CD14-positive monocyte (primary cell): ENCODE results near the gene CCDC142. TPM values are rescaled to one million over a fixed set of nuclear protein-coding genes. Genes with fewer than 3 reads are reported as not detected.

Experiments
- DNase-seq, 3 donors: peaks; one replicate each; pipeline ENCODE4 v3.0.0-alpha.2; 2011 to 2022
- H2AFZ ChIP-seq: 2 replicates; pipeline ENCODE4 v1.6.0; 2012; ENCODE audit warnings: mild to moderate bottlenecking, low read depth, low read length, inconsistent platforms; ENCODE audit not compliant: insufficient read depth, poor library complexity, severe bottlenecking
- H3K27ac ChIP-seq, 2 donors: 1 replicate in 1 of 2; 2 replicates in 1 of 2; pipeline ENCODE4 v1.5.1; 2012 to 2013; ENCODE audit warnings: low read length in 2 of 2, control low read depth in 1 of 2, inconsistent platforms in 1 of 2, low read depth in 1 of 2, mild to moderate bottlenecking in 1 of 2
- H3K27me3 ChIP-seq, 2 donors: one replicate each; pipeline versions ENCODE4 v1.6.0 to v1.6.1; 2011 to 2013; ENCODE audit warnings: low read length in 2 of 2; ENCODE audit not compliant: control insufficient read depth in 2 of 2, insufficient read depth in 2 of 2
- H3K36me3 ChIP-seq, 2 donors: replicated peaks in 1 of 2; 1 replicate in 1 of 2; 2 replicates in 1 of 2; pipeline versions ENCODE4 v1.5.1 to v1.6.1; 2012 to 2013; ENCODE audit warnings: low read length in 2 of 2, control low read depth in 1 of 2, inconsistent platforms in 1 of 2, mild to moderate bottlenecking in 1 of 2; ENCODE audit not compliant: insufficient read depth in 2 of 2, control insufficient read depth in 1 of 2
- H3K4me1 ChIP-seq, 2 donors: 1 replicate in 1 of 2; 2 replicates in 1 of 2; pipeline versions ENCODE4 v1.5.1 to v1.6.1; 2012 to 2013; ENCODE audit warnings: low read length in 2 of 2, control low read depth in 1 of 2, inconsistent platforms in 1 of 2, mild to moderate bottlenecking in 1 of 2, moderate library complexity in 1 of 2; ENCODE audit not compliant: insufficient read depth in 2 of 2, control insufficient read depth in 1 of 2
- H3K4me2 ChIP-seq: replicated peaks from 2 replicates; pipeline ENCODE3; 2012; ENCODE audit warnings: low read length, moderate library complexity, mild to moderate bottlenecking; ENCODE audit not compliant: poor library complexity, severe bottlenecking; ENCODE audit errors: extremely low read depth
- H3K4me3 ChIP-seq, 3 experiments: fragments of 200-600 bp in 1 of 3; sonication (generic) in 1 of 3; replicated peaks in 1 of 3; 1 replicate in 2 of 3; 2 replicates in 1 of 3; pipeline ENCODE4 v1.5.1; 2011 to 2013; ENCODE audit warnings: low read length in 3 of 3, mild to moderate bottlenecking in 3 of 3, control low read depth in 2 of 3, low read depth in 2 of 3, inconsistent platforms in 1 of 3, moderate library complexity in 1 of 3
- H3K79me2 ChIP-seq: 2 replicates; pipeline ENCODE4 v1.6.0; 2012; ENCODE audit warnings: mild to moderate bottlenecking, control low read depth, inconsistent platforms, low read length, moderate library complexity; ENCODE audit not compliant: insufficient read depth
- H3K9ac ChIP-seq: 2 replicates; pipeline ENCODE4 v1.6.0; 2017; ENCODE audit warnings: low read length, mild to moderate bottlenecking; ENCODE audit not compliant: insufficient read depth, poor library complexity, severe bottlenecking
- H3K9me3 ChIP-seq, 2 donors: replicated peaks in 1 of 2; 1 replicate in 1 of 2; 2 replicates in 1 of 2; pipeline versions ENCODE4 v1.5.1 to v1.6.1; 2012 to 2013; ENCODE audit warnings: low read length in 2 of 2, control low read depth in 1 of 2; ENCODE audit not compliant: control insufficient read depth in 1 of 2, insufficient read depth in 1 of 2
- H4K20me1 ChIP-seq: 2 replicates; pipeline ENCODE4 v1.6.0; 2012; ENCODE audit warnings: mild to moderate bottlenecking, low read length, control low read depth, moderate library complexity; ENCODE audit not compliant: insufficient read depth
- H3K27ac Mint-ChIP-seq, 7 donors: one replicate each; pipeline ENCODE4 v1.8.0; 2020; ENCODE audit warnings: mild to moderate bottlenecking in 7 of 7, mixed read lengths in 7 of 7, moderate library complexity in 6 of 7, inconsistent platforms in 2 of 7
- H3K27me3 Mint-ChIP-seq, 3 donors: one replicate each; pipeline ENCODE4 v1.8.0; 2021 to 2022; ENCODE audit warnings: low read depth in 3 of 3, mild to moderate bottlenecking in 3 of 3, mixed read lengths in 3 of 3, moderate library complexity in 3 of 3, inconsistent platforms in 1 of 3
- H3K36me3 Mint-ChIP-seq, 2 donors: one replicate each; pipeline ENCODE4 v1.8.0; 2020; ENCODE audit warnings: mixed read lengths in 2 of 2, inconsistent platforms in 1 of 2, mild to moderate bottlenecking in 1 of 2
- H3K4me1 Mint-ChIP-seq: one replicate; pipeline ENCODE4 v1.8.0; 2020; ENCODE audit warnings: mild to moderate bottlenecking, mixed read lengths
- H3K4me3 Mint-ChIP-seq, 2 donors: one replicate each; pipeline ENCODE4 v1.8.0; 2020; ENCODE audit warnings: mild to moderate bottlenecking in 2 of 2, mixed read lengths in 2 of 2, moderate library complexity in 1 of 2
- H3K9me3 Mint-ChIP-seq, 7 donors: one replicate each; pipeline ENCODE4 v1.8.0; 2020 to 2022; ENCODE audit warnings: mixed read lengths in 7 of 7, mild to moderate bottlenecking in 6 of 7, moderate library complexity in 6 of 7, inconsistent platforms in 2 of 7
- CTCF ChIP-seq: fragments of 200-600 bp; IDR thresholded peaks from one replicate; pipeline ENCODE4 v1.8.0; 2022; ENCODE audit warnings: antibody characterized with exemption, mild to moderate bottlenecking
- WGBS: methylation state at CpG from one replicate; pipeline ENCODE4 v1.1.5; 2013; ENCODE audit warnings: missing lambda C conversion rate; ENCODE audit not compliant: insufficient coverage; 5-methylcytosine and 5-hydroxymethylcytosine counted together
- intact Hi-C, 2 donors: fragments of 100-400 bp; cut with micrococcal nuclease; formaldehyde crosslinking; loops; one replicate each; pipeline versions ENCODE4 v1.15.0 to v1.15.1; 2023
- polyA plus RNA-seq, 3 donors: library from polyadenylated mRNA; depleted of rRNA in 1 of 3; unstranded in 2 of 3; stranded (reverse) in 1 of 3; fragments of 300-500 nt in 2 of 3; fragments of >200 nt in 1 of 3; fragmentation: Illumina TruSeq in 2 of 3; gene quantifications; 1 replicate in 2 of 3; 2 replicates in 1 of 3; pipeline ENCODE4 v1.2.3, GENCODE V29; 2012 to 2021

The CCDC142 gene
- polyA plus RNA-seq, 3 donors, result 2.2 to 15.8 (median 3.7) TPM

GRCh38 chr2:74514368-74515270 is 31.8 kb upstream of the CCDC142 start, which contains the start of gene TLX2:
Gene TLX2 (plus strand): TSS chr2:74514450. CDS start chr2:74514807, 357 bp downstream.
- Mint-ChIP-seq H3K4me3 (peak within 1 kb of the TSS; percentile 45 to 90), H3K27ac (peak within 1 kb of the TSS in 2 of 7 donors; percentile 33 to 53), H3K4me1 (peaks cover 39% of the 10 kb centered on the region), H3K9me3 (peaks cover 2 to 28% (median 22%) of the 10 kb centered on the region in 7 donors), H3K27me3 (peaks cover 85 to 100% (median 93%) of the 10 kb centered on the region in 3 donors), H3K36me3 (peaks cover 10 to 12% of the 10 kb centered on the region in 2 donors)
- no peak within 1 kb of the TSS for H2AFZ ChIP-seq
- peaks cover 26 to 32% of the 10 kb centered on the region in 2 donors for H3K4me1 ChIP-seq
- H3K27me3 ChIP-seq, result peaks cover 85 to 99% of the 10 kb centered on the region in 2 donors
- H3K4me3 ChIP-seq, result peak within 1 kb of the TSS in 1 of 3 experiments; percentile 72
- 2% methylated on average over 76 of the region's 82 CpGs for WGBS
- intact Hi-C loops, result no loop called here
- no peaks in the 10 kb centered on the region for H3K79me2 ChIP-seq
- no peaks in the 10 kb centered on the region for H3K36me3 ChIP-seq
- no peak for TF ChIP-seq CTCF
- H3K9ac ChIP-seq, result no peak within 1 kb of the TSS
- peak within 1 kb of the TSS; percentile 86 for H3K4me2 ChIP-seq
- H3K9me3 ChIP-seq, result peaks cover 0 to 24% of the 10 kb centered on the region in 2 donors
- no peak for DNase-seq
- no peak within 1 kb of the TSS for H3K27ac ChIP-seq
- H4K20me1 ChIP-seq, result no peaks in the 10 kb centered on the region

- H4K20me1 ChIP-seq, result no peaks in the 10 kb centered on the region
- no peak overlapping the region for H3K9ac ChIP-seq
- peaks cover 26 to 32% of the 10 kb centered on the region in 2 donors for H3K4me1 ChIP-seq
- intact Hi-C loops, result no loop called here
- peaks cover 0 to 20% of the 10 kb centered on the region in 2 donors for H3K9me3 ChIP-seq
- Mint-ChIP-seq H3K9me3 (peaks cover 2 to 28% (median 23%) of the 10 kb centered on the region in 7 donors), H3K4me3 (peak overlapping the region in 1 of 2 donors; percentile 60), H3K4me1 (peaks cover 39% of the 10 kb centered on the region), H3K27ac (no peak overlapping the region), H3K36me3 (peaks cover 10 to 14% of the 10 kb centered on the region in 2 donors), H3K27me3 (peaks cover 81 to 100% (median 90%) of the 10 kb centered on the region in 3 donors)
- no peak overlapping the region for H2AFZ ChIP-seq
- peak in 1 of 3 donors; percentile 17 for DNase-seq
- H3K4me3 ChIP-seq, result no peak overlapping the region
- H3K36me3 ChIP-seq, result no peaks in the 10 kb centered on the region
- H3K79me2 ChIP-seq, result no peaks in the 10 kb centered on the region
- no peak overlapping the region for H3K27ac ChIP-seq
- 3% methylated on average over 51 of the region's 52 CpGs for WGBS
- peaks cover 80 to 98% of the 10 kb centered on the region in 2 donors for H3K27me3 ChIP-seq
- H3K4me2 ChIP-seq, result peak overlapping the region; percentile 86
- no peak for TF ChIP-seq CTCF
These were observed 31.0 kb upstream of the CCDC142 start for GRCh38 chr2:74513605-74514367.
